ENCODE data around the gene MOGAT3. TPM values are rescaled to one million over a fixed set of nuclear protein-coding genes. Genes with fewer than 3 reads are reported as not detected.

The MOGAT3 gene
- total RNA-seq, 2 donors from 2014 or later = not detected

GRCh38 chr7:101174322-101174854 is 26.4 kb downstream of the MOGAT3 start:
- Histone ChIP-seq H3K4me3 (no peak overlapping the region), H3K27me3 (peaks cover 51 to 53% of the 10 kb centered on the region in 2 donors), H3K27ac (no peak overlapping the region), H3K4me1 (peaks cover 0 to 44% of the 10 kb centered on the region in 2 donors), H3K36me3 (no peaks in the 10 kb centered on the region), H3K9me3 (no peaks in the 10 kb centered on the region)
- TF ChIP-seq CTCF (IDR thresholded peaks at IDR 0.05) = no peak
- DNase-seq (ENCODE audit: low spot score) = no peak

GRCh38 chr7:101173752-101174244 is 27.0 kb downstream of the MOGAT3 start:
- peak overlapping the region in 1 of 2 donors; percentile 31 for H3K4me3 ChIP-seq
- TF ChIP-seq CTCF (IDR thresholded peaks at IDR 0.05) = no peak
- H3K4me1 ChIP-seq = peaks cover 0 to 40% of the 10 kb centered on the region in 2 donors
- H3K36me3 ChIP-seq = no peaks in the 10 kb centered on the region
- DNase-seq (ENCODE audit: low spot score) = no peak
- H3K27me3 ChIP-seq = peaks cover 51 to 52% of the 10 kb centered on the region in 2 donors
- no peak overlapping the region for H3K27ac ChIP-seq
- no peaks in the 10 kb centered on the region for H3K9me3 ChIP-seq

GRCh38 chr7:101172854-101173751 is 27.7 kb downstream of the MOGAT3 start:
- DNase-seq (ENCODE audit: low spot score) = no peak
- Histone ChIP-seq H3K27me3 (peaks cover 57 to 59% of the 10 kb centered on the region in 2 donors), H3K9me3 (no peaks in the 10 kb centered on the region)

GRCh38 chr7:101172005-101172853 is 28.6 kb downstream of the MOGAT3 start:
- DNase-seq (ENCODE audit: low spot score) = no peak
- Histone ChIP-seq H3K4me1 (peaks cover 0 to 40% of the 10 kb centered on the region in 2 donors), H3K9me3 (no peaks in the 10 kb centered on the region), H3K27ac (no peak overlapping the region), H3K27me3 (peaks cover 54 to 63% of the 10 kb centered on the region in 2 donors), H3K4me3 (peak overlapping the region in 1 of 2 donors; percentile 30), H3K36me3 (no peaks in the 10 kb centered on the region)
- TF ChIP-seq CTCF (IDR thresholded peaks at IDR 0.05) = no peak

More at GRCh38 chr7:101172854-101173751, 27.7 kb downstream of the MOGAT3 start:
- Histone ChIP-seq H3K27ac (no peak overlapping the region), H3K4me3 (peak overlapping the region; percentile 1 to 31), H3K4me1 (peaks cover 0 to 40% of the 10 kb centered on the region in 2 donors), H3K36me3 (no peaks in the 10 kb centered on the region)
- no peak for TF ChIP-seq CTCF (IDR thresholded peaks at IDR 0.05)

GRCh38 chr7:101171442-101171837 is 29.4 kb downstream of the MOGAT3 start:
- H3K4me3 ChIP-seq = no peak overlapping the region
- H3K9me3 ChIP-seq = no peaks in the 10 kb centered on the region
- no peaks in the 10 kb centered on the region for H3K36me3 ChIP-seq
- TF ChIP-seq CTCF (IDR thresholded peaks at IDR 0.05) = no peak
- H3K4me1 ChIP-seq = peaks cover 0 to 40% of the 10 kb centered on the region in 2 donors
- peaks cover 59 to 71% of the 10 kb centered on the region in 2 donors for H3K27me3 ChIP-seq
- no peak overlapping the region for H3K27ac ChIP-seq
- DNase-seq (ENCODE audit: low spot score) = no peak

Measured in right atrium auricular region (tissue), 2 donors.